GM23248 (cell line): Measurements from ENCODE around the gene ST6GAL1. TPM values are rescaled to one million over a fixed set of nuclear protein-coding genes. Genes with fewer than 3 reads are reported as not detected.

Experiments used
- DNase-seq: peaks from one replicate; pipeline ENCODE4 v3.0.0-alpha.2; 2015
- H2AFZ ChIP-seq: fragments of 200-600 bp; sonication (generic); 2 replicates; pipeline ENCODE4 v1.6.1; 2016; ENCODE audit warnings: antibody characterized with exemption
- H3F3A ChIP-seq: fragments of 200-600 bp; sonication (generic); 2 replicates; pipeline ENCODE4 v1.6.1; 2016; ENCODE audit warnings: mild to moderate bottlenecking, antibody characterized with exemption, mixed run types; ENCODE audit not compliant: insufficient read depth
- H3K27ac ChIP-seq: fragments of 200-600 bp; sonication (generic); 2 replicates; pipeline ENCODE4 v1.5.1; 2016; ENCODE audit warnings: mild to moderate bottlenecking
- H3K27me3 ChIP-seq: fragments of 200-600 bp; sonication (generic); replicated peaks from 2 replicates; pipeline ENCODE4 v1.6.1; 2016; ENCODE audit warnings: mild to moderate bottlenecking; ENCODE audit not compliant: insufficient read depth
- H3K36me3 ChIP-seq: fragments of 200-600 bp; sonication (generic); 2 replicates; pipeline ENCODE4 v1.6.1; 2016; ENCODE audit warnings: low read depth, mild to moderate bottlenecking
- H3K4me1 ChIP-seq: fragments of 200-600 bp; sonication (generic); 2 replicates; pipeline ENCODE4 v1.6.1; 2016; ENCODE audit warnings: mild to moderate bottlenecking; ENCODE audit not compliant: insufficient read depth
- H3K4me2 ChIP-seq: fragments of 200-600 bp; sonication (generic); one replicate; pipeline ENCODE4 v1.6.1; 2016; ENCODE audit warnings: mild to moderate bottlenecking; ENCODE audit not compliant: unreplicated experiment
- H3K4me3 ChIP-seq: fragments of 200-600 bp; sonication (generic); 2 replicates; pipeline ENCODE4 v1.5.1; 2016; ENCODE audit warnings: mild to moderate bottlenecking
- H3K79me2 ChIP-seq: fragments of 200-600 bp; sonication (generic); 2 replicates; pipeline ENCODE4 v1.6.1; 2016; ENCODE audit warnings: mild to moderate bottlenecking; ENCODE audit not compliant: insufficient read depth
- H3K9ac ChIP-seq: fragments of 200-600 bp; sonication (generic); 2 replicates; pipeline ENCODE4 v1.6.1; 2016; ENCODE audit warnings: mild to moderate bottlenecking
- H3K9me2 ChIP-seq: fragments of 200-600 bp; sonication (generic); 2 replicates; pipeline ENCODE4 v1.6.1; 2016; ENCODE audit warnings: mixed run types, mild to moderate bottlenecking, moderate library complexity; ENCODE audit not compliant: insufficient read depth
- H3K9me3 ChIP-seq: fragments of 200-600 bp; sonication (generic); one replicate; pipeline ENCODE4 v1.6.1; 2017; ENCODE audit warnings: low read depth
- H4K20me1 ChIP-seq: fragments of 200-600 bp; sonication (generic); 2 replicates; pipeline ENCODE4 v1.6.0; 2016; ENCODE audit not compliant: insufficient read depth
- EZH2 ChIP-seq: fragments of 200-600 bp; sonication (generic); IDR thresholded peaks from 2 replicates; pipeline ENCODE4 v1.6.1; 2018; ENCODE audit warnings: antibody characterized with exemption, mild to moderate bottlenecking; ENCODE audit not compliant: insufficient read depth, poor library complexity, severe bottlenecking
- EZH2phosphoT487 ChIP-seq: fragments of 200-600 bp; sonication (generic); IDR thresholded peaks from 2 replicates; pipeline ENCODE4 v1.6.1; 2018; ENCODE audit warnings: antibody characterized with exemption, moderate library complexity, mild to moderate bottlenecking, low read depth; ENCODE audit not compliant: insufficient read depth
- WGBS, 2 experiments: methylation state at CpG; one replicate each; pipeline ENCODE4 v1.1.6; 2015 to 2017; ENCODE audit warnings: low lambda C conversion rate in 2 of 2, low coverage in 1 of 2; ENCODE audit errors: missing lambda C conversion rate in 2 of 2; 5-methylcytosine and 5-hydroxymethylcytosine counted together
- in situ Hi-C: fragments of 300-500 bp; cut with MboI; formaldehyde crosslinking; loops from 2 replicates; pipeline ENCODE4 v1.15.0; 2020
- polyA plus RNA-seq: library from polyadenylated mRNA; unstranded; fragments of >200 nt; fragmentation: Nextera tagmentation; extraction: Ambion mirVana; gene quantifications from 2 replicates; pipeline ENCODE4 v1.2.1, GENCODE V29; 2016
- total RNA-seq: library from RNA; depleted of rRNA; stranded (reverse); fragments of >200 nt; shearing (Covaris generic); gene quantifications from 2 replicates; pipeline ENCODE4 v1.2.3, GENCODE V29; 2014

ST6GAL1 gene
- total and polyA plus RNA-seq, 2 experiments from 2014 or later, result 0.20 TPM; not detected in 1

DNA sequence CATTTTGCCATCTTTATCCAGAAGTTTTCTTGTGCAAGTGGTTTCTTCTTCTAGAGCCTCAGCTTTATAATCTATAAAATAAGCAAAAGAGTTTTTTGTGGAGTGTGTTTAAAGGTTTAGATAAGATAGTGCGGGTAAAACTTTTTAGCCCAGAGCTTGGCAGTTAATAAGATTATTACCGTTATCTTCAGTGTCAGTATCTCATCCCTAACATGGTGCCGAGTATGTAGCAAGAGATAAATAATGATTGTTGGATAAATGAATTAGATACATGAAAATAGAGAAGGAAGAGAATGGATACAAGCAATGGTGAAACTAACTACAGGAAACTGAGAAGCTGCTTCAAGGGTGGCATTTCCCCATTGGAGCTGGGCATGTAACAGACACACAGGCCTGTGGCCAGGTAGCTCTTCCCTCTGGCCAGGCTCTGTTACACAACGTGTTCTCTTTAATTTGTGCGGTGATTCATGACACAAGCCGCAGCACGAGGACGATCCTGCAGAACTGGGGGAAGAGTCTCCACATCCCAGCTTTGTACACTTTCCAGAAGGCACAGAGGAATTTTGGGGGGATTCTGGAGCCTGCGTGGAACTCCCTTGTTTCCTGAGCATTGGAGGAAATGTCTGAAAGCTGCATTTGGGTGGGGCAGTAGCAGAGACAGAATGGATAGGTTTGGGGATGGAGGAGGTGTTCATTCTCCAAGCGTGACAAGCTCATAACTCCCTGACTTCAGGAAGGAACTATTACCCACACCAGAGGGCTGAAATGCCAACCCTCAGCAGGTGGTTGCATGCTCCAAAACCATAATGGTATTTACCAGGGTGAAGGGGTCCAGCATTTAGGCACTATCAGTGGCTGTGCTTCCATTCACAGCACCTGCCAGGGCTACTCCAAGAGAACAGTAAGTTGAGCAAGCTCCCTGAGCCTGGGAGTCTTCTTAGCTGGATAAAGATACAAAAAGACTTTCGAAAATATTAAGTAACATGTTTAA lies 14.2 kb upstream of the ST6GAL1 start:
- Histone ChIP-seq H2AFZ (no peak overlapping the region), H3K36me3 (no peaks in the 10 kb centered on the region), H3K27ac (no peak overlapping the region), H3F3A (no peaks in the 10 kb centered on the region), H3K9me2 (no peaks in the 10 kb centered on the region), H3K79me2 (no peaks in the 10 kb centered on the region), H3K27me3 (peaks cover 61% of the 10 kb centered on the region), H3K4me3 (no peak overlapping the region), H3K4me2 (no peak overlapping the region), H3K9me3 (no peaks in the 10 kb centered on the region), H4K20me1 (no peaks in the 10 kb centered on the region), H3K4me1 (no peaks in the 10 kb centered on the region), H3K9ac (no peak overlapping the region)
- in situ Hi-C loops, result no loop called here
- no peak for DNase-seq
- WGBS, 2 experiments, result 22 to 25% methylated on average over 11 of the region's 11 CpGs
- TF ChIP-seq EZH2 (no peak), EZH2phosphoT487 (no peak)

DNA sequence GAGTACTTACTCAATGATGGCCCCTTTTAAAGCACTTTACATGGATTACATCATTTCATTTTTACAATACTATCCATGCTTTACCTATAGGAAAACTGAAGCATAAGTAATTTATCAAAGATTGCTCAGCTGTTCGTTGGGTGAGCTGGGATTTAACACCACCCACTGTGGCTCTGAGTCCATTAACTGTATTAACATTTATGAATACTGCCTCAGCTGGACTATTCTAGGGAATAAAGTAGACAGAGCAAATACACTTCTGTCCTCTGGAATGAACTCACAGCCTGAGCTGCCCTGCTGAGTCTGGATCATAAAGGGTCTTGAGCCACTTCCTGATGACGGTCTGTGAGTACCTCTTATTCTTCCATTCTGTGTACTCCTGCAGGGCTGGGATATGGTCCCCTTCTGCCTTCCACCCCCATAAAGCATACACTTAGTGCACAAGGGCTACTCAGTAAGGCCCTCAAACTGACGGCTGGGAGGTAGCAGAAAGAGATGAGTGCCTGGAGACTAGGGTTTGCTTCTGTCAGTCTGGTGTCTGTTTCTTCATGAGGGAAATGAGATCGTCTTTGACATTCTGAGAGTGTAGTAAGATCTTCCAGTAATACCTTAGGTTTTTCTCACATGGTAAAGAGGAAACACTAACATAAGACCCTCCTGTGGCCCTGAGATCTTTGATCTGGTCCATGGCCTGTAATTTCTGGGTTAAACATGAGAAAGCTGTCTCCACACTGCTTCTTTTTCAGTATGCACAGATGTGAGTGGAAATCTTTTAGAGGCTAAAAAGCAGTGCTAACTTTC lies 12.6 kb upstream of the ST6GAL1 start:
- no peak overlapping the region for H3K27ac ChIP-seq
- H3F3A ChIP-seq, result no peaks in the 10 kb centered on the region
- in situ Hi-C loops, result no loop called here

DNA sequence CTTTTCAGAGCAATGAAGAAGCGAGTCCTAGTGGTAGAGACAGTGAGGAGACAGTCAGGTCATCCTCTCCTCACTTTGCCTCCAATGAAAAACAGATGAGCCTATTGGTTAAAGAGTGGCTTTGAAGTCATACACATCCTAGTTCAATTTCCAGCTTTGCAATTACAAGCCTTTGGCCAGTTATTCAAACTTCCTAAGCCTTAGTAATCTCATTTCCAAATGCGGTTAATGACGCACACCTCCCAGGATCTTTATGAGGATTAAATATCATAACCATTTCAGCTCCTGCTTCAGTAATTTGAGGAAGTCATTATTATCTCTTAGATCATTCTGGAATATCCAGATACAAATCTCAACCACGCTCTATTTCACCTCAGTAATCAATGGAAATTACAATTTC lies 10.0 kb upstream of the ST6GAL1 start:
- no peaks in the 10 kb centered on the region for H3K9me2 ChIP-seq
- H3K36me3 ChIP-seq, result no peaks in the 10 kb centered on the region
- no peak overlapping the region for H3K9ac ChIP-seq
- H3K4me2 ChIP-seq, result no peak overlapping the region
- no peaks in the 10 kb centered on the region for H3K79me2 ChIP-seq
- no peak for TF ChIP-seq EZH2
- no peak for TF ChIP-seq EZH2phosphoT487
- no peaks in the 10 kb centered on the region for H4K20me1 ChIP-seq
- no peak overlapping the region for H3K4me3 ChIP-seq
- WGBS, 2 experiments, result 56 to 58% methylated on average over 4 of the region's 4 CpGs
- no peak overlapping the region for H2AFZ ChIP-seq
- no peaks in the 10 kb centered on the region for H3K9me3 ChIP-seq
- no peak for DNase-seq
- H3F3A ChIP-seq, result no peaks in the 10 kb centered on the region
- no peak overlapping the region for H3K27ac ChIP-seq
- in situ Hi-C loops, result no loop called here
- no peaks in the 10 kb centered on the region for H3K4me1 ChIP-seq
- H3K27me3 ChIP-seq, result peaks cover 51% of the 10 kb centered on the region

More for the DNA sequence above, 12.6 kb upstream of the ST6GAL1 start:
- no peaks in the 10 kb centered on the region for H3K79me2 ChIP-seq
- peaks cover 61% of the 10 kb centered on the region for H3K27me3 ChIP-seq
- no peak overlapping the region for H3K4me3 ChIP-seq
- DNase-seq, result no peak
- H3K4me2 ChIP-seq, result no peak overlapping the region
- H3K36me3 ChIP-seq, result no peaks in the 10 kb centered on the region
- no peak for TF ChIP-seq EZH2
- TF ChIP-seq EZH2phosphoT487, result no peak
- H2AFZ ChIP-seq, result no peak overlapping the region
- H3K4me1 ChIP-seq, result no peaks in the 10 kb centered on the region
- 36 to 37% methylated on average over 4 of the region's 4 CpGs for WGBS, 2 experiments
- H4K20me1 ChIP-seq, result no peaks in the 10 kb centered on the region
- H3K9me3 ChIP-seq, result no peaks in the 10 kb centered on the region
- no peak overlapping the region for H3K9ac ChIP-seq
- no peaks in the 10 kb centered on the region for H3K9me2 ChIP-seq

DNA sequence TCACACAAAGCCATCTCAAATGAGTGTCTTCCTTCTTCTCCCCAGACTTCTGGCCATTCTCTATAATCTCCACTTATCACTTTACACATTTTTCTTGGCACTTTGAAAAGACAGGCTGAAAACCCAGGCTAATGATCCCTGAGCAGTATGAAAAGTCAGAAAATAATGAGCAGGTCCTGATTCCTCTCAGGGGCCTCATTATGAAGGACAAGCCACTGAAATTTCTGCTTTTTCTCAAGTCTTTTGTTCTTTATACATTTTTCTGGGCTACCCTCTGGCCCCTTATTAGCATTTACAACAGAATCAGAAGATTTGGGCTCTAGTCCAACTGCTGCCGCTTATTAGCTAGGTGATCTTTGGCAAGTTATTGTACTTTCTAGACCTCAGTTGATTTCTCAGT lies 9.5 kb upstream of the ST6GAL1 start:
- Histone ChIP-seq H3K36me3 (no peaks in the 10 kb centered on the region), H3K4me1 (no peaks in the 10 kb centered on the region), H3K9me3 (no peaks in the 10 kb centered on the region), H2AFZ (no peak overlapping the region), H3F3A (no peaks in the 10 kb centered on the region), H3K27ac (no peak overlapping the region), H3K27me3 (peaks cover 46% of the 10 kb centered on the region), H3K4me2 (no peak overlapping the region), H3K9ac (no peak overlapping the region), H3K79me2 (no peaks in the 10 kb centered on the region), H4K20me1 (no peaks in the 10 kb centered on the region), H3K9me2 (no peaks in the 10 kb centered on the region), H3K4me3 (no peak overlapping the region)
- WGBS, 2 experiments, result 81 to 86% methylated on average over 1 of the region's 1 CpG
- DNase-seq, result no peak
- no peak for TF ChIP-seq EZH2phosphoT487
- TF ChIP-seq EZH2, result no peak
- in situ Hi-C loops, result no loop called here
